Endodermal cell (in vitro differentiated cells): ENCODE data around the gene RUVBL2. TPM values are rescaled to one million over a fixed set of nuclear protein-coding genes. Genes with fewer than 3 reads are reported as not detected.

Source experiments
- DNase-seq: peaks from one replicate; pipeline ENCODE4 v3.0.0-alpha.2; 2017
- H3K27ac ChIP-seq: 2 replicates; pipeline ENCODE4 v1.5.1; 2013; ENCODE audit warnings: mild to moderate bottlenecking, low read depth, low read length, moderate library complexity
- H3K27me3 ChIP-seq: 2 replicates; pipeline ENCODE4 v1.6.1; 2013; ENCODE audit warnings: mild to moderate bottlenecking, low read length, moderate library complexity; ENCODE audit not compliant: insufficient read depth, control insufficient read depth, poor library complexity, severe bottlenecking
- H3K36me3 ChIP-seq: 2 replicates; pipeline ENCODE4 v1.7.0; 2013; ENCODE audit warnings: mild to moderate bottlenecking, low read length, moderate library complexity; ENCODE audit not compliant: control insufficient read depth, insufficient read depth
- H3K4me1 ChIP-seq: one replicate; pipeline ENCODE4 v1.7.0; 2013; ENCODE audit warnings: low read length; ENCODE audit not compliant: control insufficient read depth, insufficient read depth
- H3K4me3 ChIP-seq: 2 replicates; pipeline ENCODE4 v1.5.1; 2013; ENCODE audit warnings: mild to moderate bottlenecking, low read length, moderate library complexity
- H3K9ac ChIP-seq: 2 replicates; pipeline ENCODE4 v1.6.1; 2013; ENCODE audit warnings: mild to moderate bottlenecking, low read length, moderate library complexity; ENCODE audit not compliant: poor library complexity, severe bottlenecking; ENCODE audit errors: extremely low read depth
- H3K9me3 ChIP-seq: 2 replicates; pipeline ENCODE4 v1.6.1; 2013; ENCODE audit warnings: mild to moderate bottlenecking, low read length, moderate library complexity; ENCODE audit not compliant: control insufficient read depth
- H3K27ac Mint-ChIP-seq: 2 replicates; pipeline ENCODE4 v1.8.0; 2020; ENCODE audit warnings: mixed read lengths
- H3K27me3 Mint-ChIP-seq: 2 replicates; pipeline ENCODE4 v1.8.0; 2021; ENCODE audit warnings: mild to moderate bottlenecking, mixed read lengths; ENCODE audit not compliant: insufficient read depth
- H3K36me3 Mint-ChIP-seq: 2 replicates; pipeline ENCODE4 v1.8.0; 2020; ENCODE audit warnings: low read depth, mixed read lengths
- H3K4me1 Mint-ChIP-seq: 2 replicates; pipeline ENCODE4 v1.8.0; 2020; ENCODE audit warnings: mixed read lengths
- H3K4me3 Mint-ChIP-seq: 2 replicates; pipeline ENCODE4 v1.8.0; 2020; ENCODE audit warnings: mild to moderate bottlenecking, moderate library complexity, mixed read lengths
- H3K9me3 Mint-ChIP-seq: 2 replicates; pipeline ENCODE4 v1.8.0; 2020; ENCODE audit warnings: mild to moderate bottlenecking, mixed read lengths
- CTCF ChIP-seq: fragments of 200-600 bp; sonication (generic); conservative IDR thresholded peaks from 2 replicates; pipeline ENCODE4 v1.5.0; 2021; ENCODE audit warnings: antibody characterized with exemption, mild to moderate bottlenecking
- WGBS, 2 experiments: methylation state at CpG; one replicate each; pipeline versions ENCODE4 v1.1.5 to v1.1.7; 2013; ENCODE audit warnings: missing lambda C conversion rate in 2 of 2, mixed read lengths in 1 of 2; ENCODE audit not compliant: insufficient coverage in 1 of 2, insufficient read length in 1 of 2; 5-methylcytosine and 5-hydroxymethylcytosine counted together
- total RNA-seq, 2 donors: library from RNA; stranded (reverse); fragmentation: NEBNext Ultra II Directional in 1 of 2; extraction: Animal tissue kit (Norgen Biotek cat#: 25700) in 1 of 2; gene quantifications; 2 replicates in 1 of 2; 3 replicates in 1 of 2; pipeline ENCODE4 v1.2.1, GENCODE V29; 2021

The RUVBL2 gene
- total RNA-seq, 2 donors from 2014 or later: 101 to 112 TPM

DNA sequence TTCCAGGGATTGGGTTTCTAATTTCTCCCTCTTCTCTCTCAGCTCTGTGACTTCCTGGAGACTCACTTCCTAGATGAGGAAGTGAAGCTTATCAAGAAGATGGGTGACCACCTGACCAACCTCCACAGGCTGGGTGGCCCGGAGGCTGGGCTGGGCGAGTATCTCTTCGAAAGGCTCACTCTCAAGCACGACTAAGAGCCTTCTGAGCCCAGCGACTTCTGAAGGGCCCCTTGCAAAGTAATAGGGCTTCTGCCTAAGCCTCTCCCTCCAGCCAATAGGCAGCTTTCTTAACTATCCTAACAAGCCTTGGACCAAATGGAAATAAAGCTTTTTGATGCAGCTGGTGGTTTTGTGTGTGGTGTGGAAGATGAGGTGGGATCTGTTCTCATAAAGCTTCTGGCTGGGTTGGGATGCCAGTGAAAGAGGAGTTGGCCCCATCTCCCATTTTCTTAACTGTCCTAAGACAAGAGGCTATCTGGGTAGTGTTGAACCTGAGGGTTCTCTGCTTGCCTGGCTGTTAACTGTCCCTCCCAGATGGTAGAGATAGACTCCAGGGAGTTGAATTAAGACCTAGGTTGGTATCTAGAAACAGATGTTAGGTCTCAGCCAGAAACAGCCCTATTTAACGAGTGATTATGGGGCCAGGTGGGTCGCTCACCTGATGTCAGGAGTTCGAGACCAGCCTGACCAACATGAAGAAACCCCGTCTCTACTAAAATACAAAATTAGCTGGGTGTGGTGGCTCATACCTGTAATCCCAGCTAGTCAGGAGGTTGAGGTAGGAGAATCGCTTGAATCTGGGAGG is 26.9 kb upstream of the RUVBL2 start:
- Mint-ChIP-seq H3K27me3 (peaks cover 2% of the 10 kb centered on the region), H3K36me3 (peaks cover 54% of the 10 kb centered on the region), H3K4me1 (peaks cover 20% of the 10 kb centered on the region), H3K27ac (peak overlapping the region; percentile 98), H3K9me3 (no peaks in the 10 kb centered on the region), H3K4me3 (peak overlapping the region; percentile 100)
- Histone ChIP-seq H3K36me3 (peaks cover 53% of the 10 kb centered on the region), H3K27ac (no peak overlapping the region), H3K4me3 (peak overlapping the region; percentile 84), H3K9me3 (no peaks in the 10 kb centered on the region), H3K4me1 (peaks cover 14% of the 10 kb centered on the region), H3K9ac (peak overlapping the region; percentile 93), H3K27me3 (no peaks in the 10 kb centered on the region)
- no peak for TF ChIP-seq CTCF
- no peak for DNase-seq
- WGBS, 2 experiments: 89 to 98% methylated on average over 5 to 10 of the region's 10 CpGs

- H3K36me3 ChIP-seq: peaks cover 53% of the 10 kb centered on the region
- H3K27ac ChIP-seq: no peak overlapping the region
- H3K4me3 ChIP-seq: no peak overlapping the region
- DNase-seq: peak; percentile 66
- H3K4me1 ChIP-seq: peaks cover 14% of the 10 kb centered on the region
- H3K9me3 ChIP-seq: no peaks in the 10 kb centered on the region
- H3K27me3 Mint-ChIP-seq: peaks cover 2% of the 10 kb centered on the region
- no peaks in the 10 kb centered on the region for H3K27me3 ChIP-seq
- peak overlapping the region; percentile 77 for H3K27ac Mint-ChIP-seq
- peaks cover 17% of the 10 kb centered on the region for H3K4me1 Mint-ChIP-seq
- 93 to 94% methylated on average over 8 to 13 of the region's 14 CpGs for WGBS, 2 experiments
- no peak for TF ChIP-seq CTCF
- no peaks in the 10 kb centered on the region for H3K9me3 Mint-ChIP-seq
- no peak overlapping the region for H3K9ac ChIP-seq
- peaks cover 52% of the 10 kb centered on the region for H3K36me3 Mint-ChIP-seq
- peak overlapping the region; percentile 100 for H3K4me3 Mint-ChIP-seq
Measured at GRCh38 chr19:48967346-48968178, 26.1 kb upstream of the RUVBL2 start.

GRCh38 chr19:48968179-48968661 is 25.5 kb upstream of the RUVBL2 start:
- Mint-ChIP-seq H3K36me3 (peaks cover 56% of the 10 kb centered on the region), H3K9me3 (no peaks in the 10 kb centered on the region), H3K4me3 (no peak overlapping the region), H3K4me1 (peaks cover 14% of the 10 kb centered on the region), H3K27ac (no peak overlapping the region), H3K27me3 (peaks cover 2% of the 10 kb centered on the region)
- Histone ChIP-seq H3K9ac (no peak overlapping the region), H3K27ac (no peak overlapping the region), H3K27me3 (no peaks in the 10 kb centered on the region), H3K4me1 (peaks cover 12% of the 10 kb centered on the region), H3K9me3 (no peaks in the 10 kb centered on the region), H3K4me3 (no peak overlapping the region), H3K36me3 (peaks cover 56% of the 10 kb centered on the region)
- no peak for DNase-seq
- WGBS, 2 experiments: 91 to 97% methylated on average over 3 to 4 of the region's 4 CpGs
- no peak for TF ChIP-seq CTCF
